Neural cell (in vitro differentiated cells): Measurements from ENCODE around the gene ARHGEF19. TPM values are rescaled to one million over a fixed set of nuclear protein-coding genes. Genes with fewer than 3 reads are reported as not detected.

ENCODE experiments used
- H2AFZ ChIP-seq: fragments of 200-600, 300-800 bp; sonication (generic), shearing (Covaris generic); 2 replicates; pipeline ENCODE4 v1.6.0; 2014; ENCODE audit warnings: low read depth, mild to moderate bottlenecking, antibody characterized with exemption, low read length, moderate library complexity
- H3F3A ChIP-seq: fragments of 200-600 bp; shearing (Covaris generic); 2 replicates; pipeline ENCODE4 v1.6.1; 2016; ENCODE audit warnings: mild to moderate bottlenecking, moderate library complexity, mixed read lengths, antibody characterized with exemption, low read length; ENCODE audit not compliant: insufficient read depth, poor library complexity, severe bottlenecking
- H3K27ac ChIP-seq: fragments of 200-600, 300-800 bp; sonication (generic), shearing (Covaris generic); 2 replicates; pipeline ENCODE4 v1.5.1; 2014; ENCODE audit warnings: mild to moderate bottlenecking, low read length, moderate library complexity
- H3K27me3 ChIP-seq: fragments of 300-800, 200-600 bp; sonication (generic), shearing (Covaris generic); 2 replicates; pipeline ENCODE4 v1.6.0; 2014; ENCODE audit warnings: mild to moderate bottlenecking, low read depth, low read length, moderate library complexity; ENCODE audit not compliant: insufficient read depth
- H3K36me3 ChIP-seq: fragments of 300-800, 200-600 bp; sonication (generic), shearing (Covaris generic); 2 replicates; pipeline ENCODE4 v1.5.1; 2014; ENCODE audit warnings: mild to moderate bottlenecking, antibody characterized with exemption, low read length, moderate library complexity; ENCODE audit not compliant: insufficient read depth
- H3K4me2 ChIP-seq: fragments of 300-800, 200-600 bp; sonication (generic), shearing (Covaris generic); 2 replicates; pipeline ENCODE4 v1.6.0; 2014; ENCODE audit warnings: mild to moderate bottlenecking, low read length
- H3K4me3 ChIP-seq: fragments of 300-800, 200-600 bp; sonication (generic), shearing (Covaris generic); 2 replicates; pipeline ENCODE4 v1.5.1; 2014; ENCODE audit warnings: mild to moderate bottlenecking, low read length, moderate library complexity
- H3K79me2 ChIP-seq: fragments of 200-600 bp; shearing (Covaris generic); replicated peaks from 2 replicates; pipeline ENCODE4 v1.6.0; 2014; ENCODE audit warnings: mild to moderate bottlenecking, low read length, moderate library complexity; ENCODE audit not compliant: insufficient read depth
- H3K9ac ChIP-seq: fragments of 300-800, 200-600 bp; sonication (generic), shearing (Covaris generic); 2 replicates; pipeline ENCODE4 v1.6.1; 2016; ENCODE audit warnings: mild to moderate bottlenecking, low read length, mixed read lengths
- H3K9me2 ChIP-seq: fragments of 200-600 bp; shearing (Covaris generic); 2 replicates; pipeline ENCODE4 v1.6.1; 2016; ENCODE audit warnings: mild to moderate bottlenecking, low read length, mixed read lengths; ENCODE audit not compliant: insufficient read depth
- H3K9me3 ChIP-seq: fragments of 200-600, 300-800 bp; sonication (generic), shearing (Covaris generic); 2 replicates; pipeline ENCODE4 v1.6.1; 2016; ENCODE audit warnings: mild to moderate bottlenecking, mixed run types, low read length, moderate library complexity, mixed read lengths
- H4K20me1 ChIP-seq: fragments of 200-600 bp; shearing (Covaris generic); 2 replicates; pipeline ENCODE4 v1.6.1; 2016; ENCODE audit warnings: mild to moderate bottlenecking, mixed run types; ENCODE audit not compliant: insufficient read depth
- CTCF ChIP-seq: fragments of 450-650 bp; IDR thresholded peaks from 2 replicates; pipeline ENCODE4 v1.5.1; 2014; ENCODE audit warnings: antibody characterized with exemption, mild to moderate bottlenecking, moderate library complexity; ENCODE audit not compliant: poor library complexity, severe bottlenecking
- EP300 ChIP-seq: fragments of 450-650 bp; conservative IDR thresholded peaks from 2 replicates; pipeline ENCODE4 v1.6.1; 2014; ENCODE audit warnings: antibody characterized with exemption, mild to moderate bottlenecking, moderate library complexity; ENCODE audit not compliant: poor library complexity, severe bottlenecking
- EZH2 ChIP-seq: fragments of 200-600, 300-800 bp; shearing (Covaris generic), sonication (generic); IDR thresholded peaks from 2 replicates; pipeline ENCODE4 v1.6.1; 2014; ENCODE audit warnings: antibody characterized with exemption, low read length, borderline replicate concordance, mild to moderate bottlenecking; ENCODE audit not compliant: insufficient read depth, poor library complexity, severe bottlenecking
- MXI1 ChIP-seq: fragments of 450-650 bp; conservative IDR thresholded peaks from 2 replicates; pipeline ENCODE4 v1.6.1; 2014; ENCODE audit warnings: antibody characterized with exemption, mild to moderate bottlenecking; ENCODE audit not compliant: poor library complexity, severe bottlenecking
- POLR2AphosphoS5 ChIP-seq: IDR thresholded peaks from 2 replicates; pipeline ENCODE4 v1.6.1; 2012
- RAD21 ChIP-seq: fragments of 450-650 bp; conservative IDR thresholded peaks from 2 replicates; pipeline ENCODE4 v1.6.1; 2014; ENCODE audit warnings: antibody characterized with exemption, mild to moderate bottlenecking, moderate library complexity
- REST ChIP-seq: IDR thresholded peaks from 2 replicates; pipeline ENCODE4 v1.6.1; 2012; ENCODE audit warnings: borderline replicate concordance
- SMC3 ChIP-seq: fragments of 450-650 bp; conservative IDR thresholded peaks from 2 replicates; pipeline ENCODE4 v1.6.1; 2014; ENCODE audit warnings: antibody characterized with exemption, mild to moderate bottlenecking, moderate library complexity; ENCODE audit not compliant: poor library complexity
- TAF1 ChIP-seq: IDR thresholded peaks from 2 replicates; pipeline ENCODE4 v1.6.1; 2012; ENCODE audit warnings: low read depth
- polyA plus RNA-seq: library from polyadenylated mRNA; depleted of rRNA; stranded (reverse); fragments of >200 nt; gene quantifications from 2 replicates; pipeline ENCODE4 v1.2.3, GENCODE V29; 2014

The ARHGEF19 gene
- polyA plus RNA-seq, 1 donor from 2014 or later, result 0.93 TPM

GRCh38 chr1:16162163-16162822 is 50.2 kb downstream of the ARHGEF19 start:
- Histone ChIP-seq H4K20me1 (no peaks in the 10 kb centered on the region), H3K4me3 (no peak overlapping the region), H2AFZ (no peak overlapping the region), H3K79me2 (no peaks in the 10 kb centered on the region), H3K9me2 (no peaks in the 10 kb centered on the region), H3K9ac (no peak overlapping the region), H3K9me3 (no peaks in the 10 kb centered on the region), H3F3A (no peaks in the 10 kb centered on the region), H3K36me3 (no peaks in the 10 kb centered on the region), H3K27ac (no peak overlapping the region), H3K27me3 (no peaks in the 10 kb centered on the region), H3K4me2 (no peak overlapping the region)
- TF ChIP-seq REST (no peak), TAF1 (no peak)

DNA sequence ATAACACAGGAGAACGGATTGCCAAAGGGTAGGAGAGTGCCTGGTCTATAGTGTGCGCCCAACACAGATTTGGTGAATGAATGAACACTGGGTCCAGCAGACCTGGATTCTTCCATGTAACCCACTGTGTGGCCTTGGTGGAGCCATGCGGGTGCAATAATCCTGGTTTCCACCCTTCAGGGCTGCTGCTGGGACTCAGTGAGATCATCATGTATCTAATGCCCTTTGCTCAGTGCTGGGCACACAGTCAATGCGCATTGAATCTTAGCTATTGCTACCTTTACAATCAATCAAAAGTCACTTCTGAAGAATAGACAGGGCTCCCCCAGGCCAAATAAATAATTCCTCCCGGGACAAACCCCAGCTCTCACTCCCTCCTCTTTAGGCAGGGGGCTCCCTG is 50.7 kb downstream of the ARHGEF19 start:
- Histone ChIP-seq H3K27ac (no peak overlapping the region), H3K4me3 (no peak overlapping the region), H3F3A (no peaks in the 10 kb centered on the region), H3K36me3 (no peaks in the 10 kb centered on the region), H3K9me2 (no peaks in the 10 kb centered on the region), H3K9me3 (no peaks in the 10 kb centered on the region), H2AFZ (no peak overlapping the region), H3K27me3 (no peaks in the 10 kb centered on the region), H3K9ac (no peak overlapping the region), H3K79me2 (no peaks in the 10 kb centered on the region), H4K20me1 (no peaks in the 10 kb centered on the region), H3K4me2 (no peak overlapping the region)
- TF ChIP-seq EZH2 (no peak), RAD21 (no peak), REST (no peak), SMC3 (no peak), POLR2AphosphoS5 (no peak), EP300 (no peak), MXI1 (no peak), TAF1 (no peak), CTCF (no peak)
